Mesenchymal stem cell (in vitro differentiated cells and primary cell): ENCODE results near the gene FANK1.
A peak's percentile ranks its signal among the peaks of the same experiment; 100 is the strongest.

ENCODE experiments used
- DNase-seq: peaks from one replicate; pipeline ENCODE4 v3.0.0-alpha.2; 2013
- H2AFZ ChIP-seq: one replicate; pipeline ENCODE4 v1.6.1; 2013; ENCODE audit warnings: low read depth, mild to moderate bottlenecking, control low read depth, inconsistent platforms, low read length, moderate library complexity
- H2AK5ac ChIP-seq: 2 replicates; pipeline ENCODE4 v1.6.1; 2013; ENCODE audit warnings: low read length, moderate library complexity, mild to moderate bottlenecking, inconsistent platforms; ENCODE audit not compliant: severe bottlenecking
- H2BK120ac ChIP-seq: one replicate; pipeline ENCODE4 v1.6.1; 2013; ENCODE audit warnings: low read depth, mild to moderate bottlenecking, inconsistent platforms, low read length, moderate library complexity
- H2BK12ac ChIP-seq, 2 experiments: one replicate each; pipeline ENCODE4 v1.6.1; 2013; ENCODE audit warnings: inconsistent platforms in 2 of 2, low read length in 2 of 2, mild to moderate bottlenecking in 2 of 2, moderate library complexity in 2 of 2, control low read depth in 1 of 2
- H2BK15ac ChIP-seq: one replicate; pipeline ENCODE4 v1.6.1; 2013; ENCODE audit warnings: mild to moderate bottlenecking, low read depth, inconsistent platforms; ENCODE audit not compliant: poor library complexity, severe bottlenecking
- H2BK5ac ChIP-seq: 2 replicates; pipeline ENCODE4 v1.6.1; 2013; ENCODE audit warnings: low read depth, mild to moderate bottlenecking, low read length, control low read depth, inconsistent platforms; ENCODE audit not compliant: poor library complexity, severe bottlenecking
- H3K14ac ChIP-seq, 2 experiments: one replicate each; pipeline ENCODE4 v1.6.1; 2013; ENCODE audit warnings: inconsistent platforms in 2 of 2, low read length in 2 of 2, control low read depth in 1 of 2, mild to moderate bottlenecking in 1 of 2, moderate library complexity in 1 of 2
- H3K18ac ChIP-seq, 2 experiments: one replicate each; pipeline ENCODE4 v1.6.1; 2013; ENCODE audit warnings: inconsistent platforms in 2 of 2, low read length in 2 of 2, control low read depth in 1 of 2, low read depth in 1 of 2, mild to moderate bottlenecking in 1 of 2
- H3K23ac ChIP-seq, 2 experiments: one replicate each; pipeline ENCODE4 v1.6.1; 2013; ENCODE audit warnings: inconsistent platforms in 2 of 2, low read length in 2 of 2, mild to moderate bottlenecking in 2 of 2, moderate library complexity in 2 of 2, control low read depth in 1 of 2
- H3K27ac ChIP-seq: 2 replicates; pipeline ENCODE4 v1.5.1; 2013; ENCODE audit warnings: mild to moderate bottlenecking, moderate library complexity, low read length, control low read depth, inconsistent platforms; ENCODE audit not compliant: poor library complexity, severe bottlenecking
- H3K27me3 ChIP-seq, 2 experiments: 2 replicates each; pipeline versions ENCODE4 v1.6.1 to v1.7.0; 2013; ENCODE audit warnings: low read length in 2 of 2, mild to moderate bottlenecking in 2 of 2, moderate library complexity in 2 of 2, control low read depth in 1 of 2, inconsistent platforms in 1 of 2; ENCODE audit not compliant: control insufficient read depth in 1 of 2, insufficient read depth in 1 of 2
- H3K36me3 ChIP-seq, 2 experiments: 2 replicates each; pipeline versions ENCODE4 v1.6.1 to v1.7.0; 2013; ENCODE audit warnings: low read length in 2 of 2, control low read depth in 1 of 2, inconsistent platforms in 1 of 2, low read depth in 1 of 2, mild to moderate bottlenecking in 1 of 2; ENCODE audit not compliant: insufficient read depth in 2 of 2, control insufficient read depth in 1 of 2
- H3K4ac ChIP-seq, 2 experiments: one replicate each; pipeline ENCODE4 v1.6.1; 2013; ENCODE audit warnings: inconsistent platforms in 2 of 2, low read length in 2 of 2, mild to moderate bottlenecking in 2 of 2, moderate library complexity in 2 of 2, control low read depth in 1 of 2, low read depth in 1 of 2
- H3K4me1 ChIP-seq: 2 replicates; pipeline ENCODE4 v1.6.1; 2013; ENCODE audit warnings: low read depth, low read length, control low read depth; ENCODE audit not compliant: control insufficient read depth, insufficient read depth
- H3K4me2 ChIP-seq: 2 replicates; pipeline ENCODE4 v1.6.1; 2013; ENCODE audit warnings: low read length, mild to moderate bottlenecking, inconsistent platforms; ENCODE audit not compliant: poor library complexity, severe bottlenecking
- H3K4me3 ChIP-seq, 2 experiments: 2 replicates each; pipeline versions ENCODE4 v1.5.1 to v1.7.0; 2013; ENCODE audit warnings: low read length in 2 of 2, mild to moderate bottlenecking in 2 of 2, control low read depth in 1 of 2, low read depth in 1 of 2; ENCODE audit not compliant: insufficient read depth in 1 of 2
- H3K79me1 ChIP-seq: replicated peaks from 2 replicates; pipeline ENCODE4 v1.6.1; 2013; ENCODE audit warnings: mild to moderate bottlenecking, control low read depth, low read length, inconsistent platforms; ENCODE audit not compliant: poor library complexity, severe bottlenecking
- H3K9ac ChIP-seq: 2 replicates; pipeline ENCODE4 v1.7.0; 2013; ENCODE audit warnings: mild to moderate bottlenecking, low read length, moderate library complexity
- H3K9me3 ChIP-seq: 2 replicates; pipeline ENCODE4 v1.7.0; 2013; ENCODE audit warnings: mild to moderate bottlenecking, low read length; ENCODE audit not compliant: control insufficient read depth
- H4K8ac ChIP-seq: one replicate; pipeline ENCODE4 v1.6.1; 2013; ENCODE audit warnings: inconsistent platforms, mild to moderate bottlenecking, low read length, moderate library complexity
- H4K91ac ChIP-seq: one replicate; pipeline ENCODE4 v1.6.1; 2013; ENCODE audit warnings: mild to moderate bottlenecking, low read length, inconsistent platforms
- WGBS: methylation state at CpG from one replicate; pipeline ENCODE4 v1.1.7; 2013; ENCODE audit warnings: mixed read lengths; 5-methylcytosine and 5-hydroxymethylcytosine counted together

The FANK1 gene

GRCh38 chr10:125976960-125977605 lies 80.7 kb downstream of the FANK1 start:
- Histone ChIP-seq H3K9ac (no peak overlapping the region), H3K27ac (no peak overlapping the region), H3K36me3 (no peaks in the 10 kb centered on the region), H2AK5ac (no peak overlapping the region), H2BK5ac (no peak overlapping the region), H3K79me1 (peaks cover 6% of the 10 kb centered on the region), H3K23ac (no peak overlapping the region), H4K91ac (no peak overlapping the region), H2BK15ac (peak overlapping the region; percentile 19), H3K4me2 (no peak overlapping the region), H3K14ac (no peak overlapping the region), H3K4ac (no peak overlapping the region), H3K27me3 (no peaks in the 10 kb centered on the region), H2BK12ac (no peak overlapping the region), H3K4me1 (peaks cover 13% of the 10 kb centered on the region), H4K8ac (no peak overlapping the region), H2BK120ac (no peak overlapping the region), H3K18ac (no peak overlapping the region), H2AFZ (no peak overlapping the region), H3K4me3 (no peak overlapping the region), H3K9me3 (no peaks in the 10 kb centered on the region)
- 93% methylated on average over 5 of the region's 6 CpGs for WGBS
- DNase-seq: no peak

GRCh38 chr10:125979976-125980375 lies 83.6 kb downstream of the FANK1 start:
- H2BK12ac ChIP-seq: no peak overlapping the region
- 82% methylated on average over 7 of the region's 7 CpGs for WGBS

GRCh38 chr10:125980521-125981035 lies 84.2 kb downstream of the FANK1 start:
- H3K14ac ChIP-seq: no peak overlapping the region
- H2AK5ac ChIP-seq: peak overlapping the region; percentile 1
- H2BK15ac ChIP-seq: no peak overlapping the region
- H3K9me3 ChIP-seq: no peaks in the 10 kb centered on the region
- no peaks in the 10 kb centered on the region for H3K27me3 ChIP-seq
- H2AFZ ChIP-seq: no peak overlapping the region
- no peak overlapping the region for H4K91ac ChIP-seq
- no peak overlapping the region for H2BK12ac ChIP-seq
- H3K36me3 ChIP-seq: no peaks in the 10 kb centered on the region
- peak overlapping the region; percentile 15 for H3K9ac ChIP-seq
- peaks cover 6% of the 10 kb centered on the region for H3K79me1 ChIP-seq
- no peak overlapping the region for H3K23ac ChIP-seq
- no peak overlapping the region for H3K27ac ChIP-seq
- no peak overlapping the region for H2BK120ac ChIP-seq
- no peak for DNase-seq
- H2BK5ac ChIP-seq: no peak overlapping the region
- WGBS: 90% methylated on average over 5 of the region's 6 CpGs
- peak overlapping the region; percentile 12 for H4K8ac ChIP-seq
- peaks cover 21% of the 10 kb centered on the region for H3K4me1 ChIP-seq
- no peak overlapping the region for H3K4me3 ChIP-seq
- no peak overlapping the region for H3K4ac ChIP-seq
- no peak overlapping the region for H3K18ac ChIP-seq
- no peak overlapping the region for H3K4me2 ChIP-seq

More at GRCh38 chr10:125979976-125980375, 83.6 kb downstream of the FANK1 start:
- Histone ChIP-seq H3K4me2 (no peak overlapping the region), H3K36me3 (no peaks in the 10 kb centered on the region), H3K9me3 (no peaks in the 10 kb centered on the region), H4K8ac (no peak overlapping the region), H3K23ac (no peak overlapping the region), H3K9ac (no peak overlapping the region), H2AFZ (no peak overlapping the region), H4K91ac (no peak overlapping the region), H3K4me3 (no peak overlapping the region), H3K18ac (no peak overlapping the region), H2BK15ac (no peak overlapping the region), H3K27me3 (no peaks in the 10 kb centered on the region), H3K14ac (no peak overlapping the region), H2AK5ac (no peak overlapping the region), H3K4ac (no peak overlapping the region), H3K4me1 (peaks cover 21% of the 10 kb centered on the region), H3K79me1 (peaks cover 6% of the 10 kb centered on the region), H3K27ac (no peak overlapping the region), H2BK120ac (no peak overlapping the region), H2BK5ac (no peak overlapping the region)
- no peak for DNase-seq

GRCh38 chr10:125982260-125982948 lies 86.0 kb downstream of the FANK1 start:
- Histone ChIP-seq H3K18ac (peak overlapping the region in 1 of 2 experiments; percentile 96), H3K4me3 (peak overlapping the region in 1 of 2 experiments; percentile 29), H3K27me3 (no peaks in the 10 kb centered on the region), H3K14ac (peak overlapping the region in 1 of 2 experiments; percentile 67), H3K4me1 (peaks cover 19% of the 10 kb centered on the region), H3K4me2 (no peak overlapping the region), H4K91ac (peak overlapping the region; percentile 91), H2BK12ac (peak overlapping the region; percentile 96 to 97), H2AFZ (no peak overlapping the region), H3K9me3 (no peaks in the 10 kb centered on the region), H2BK120ac (peak overlapping the region; percentile 40), H2BK5ac (peak overlapping the region; percentile 58), H2BK15ac (no peak overlapping the region), H3K4ac (no peak overlapping the region), H3K36me3 (no peaks in the 10 kb centered on the region), H3K9ac (peak overlapping the region; percentile 58), H3K27ac (peak overlapping the region; percentile 65), H3K23ac (no peak overlapping the region), H2AK5ac (no peak overlapping the region), H4K8ac (peak overlapping the region; percentile 76), H3K79me1 (peaks cover 6% of the 10 kb centered on the region)
- peak; percentile 82 for DNase-seq
- 10% methylated on average over 4 of the region's 6 CpGs for WGBS
